Measurements from ENCODE around the gene COL27A1. TPM values are rescaled to one million over a fixed set of nuclear protein-coding genes. Genes with fewer than 3 reads are reported as not detected.

COL27A1 gene
- total RNA-seq, 1 experiment from 2014 or later, result 37.0 TPM

DNA sequence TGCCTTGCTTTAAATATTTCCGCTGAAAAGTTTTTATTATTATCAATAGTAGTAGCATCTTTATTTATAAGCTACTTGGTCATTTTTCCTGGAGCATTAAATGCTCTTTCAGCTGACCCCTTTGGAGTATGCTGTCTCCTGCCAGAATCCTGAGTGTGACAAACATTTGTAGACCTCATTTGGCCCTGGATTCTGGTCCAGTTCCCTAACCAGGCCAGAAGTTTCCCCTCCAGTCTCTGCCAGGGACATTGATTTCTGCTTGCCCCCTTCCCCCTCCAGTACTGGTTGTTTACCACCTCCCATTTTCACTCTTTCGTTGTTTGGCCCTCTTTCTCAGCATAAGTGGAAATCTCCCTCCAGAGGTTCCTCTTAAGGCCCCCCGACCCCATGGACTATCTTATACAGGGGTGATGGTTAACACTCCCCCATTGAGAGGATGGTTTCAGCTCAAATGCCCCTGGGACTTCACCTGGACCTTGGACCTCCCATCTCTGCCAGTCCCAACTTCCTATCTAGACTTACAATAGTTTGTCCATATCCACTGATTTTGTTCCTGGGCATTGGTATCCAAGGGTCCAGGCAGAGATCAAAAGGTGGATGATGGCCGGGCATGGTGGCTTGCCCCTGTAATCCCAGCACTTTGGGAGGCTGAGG, 24.6 kb upstream of the COL27A1 start:
- Histone ChIP-seq H3K36me3 (ENCODE audit: insufficient read depth, low read length, poor library complexity, severe bottlenecking) (no peaks in the 10 kb centered on the region), H3K27ac (ENCODE audit: low read depth, low read length, poor library complexity, severe bottlenecking) (no peak overlapping the region), H3K27me3 (replicated peaks; ENCODE audit: insufficient read depth, low read depth, low read length, poor library complexity) (peaks cover 3% of the 10 kb centered on the region), H3K4me1 (ENCODE audit: insufficient read depth, low read length, poor library complexity, severe bottlenecking) (no peaks in the 10 kb centered on the region), H3K4me3 (ENCODE audit: low read depth, low read length, poor library complexity, severe bottlenecking) (no peak overlapping the region), H3K9me3 (ENCODE audit: low read depth, low read length, poor library complexity, severe bottlenecking) (no peaks in the 10 kb centered on the region)
- DNase-seq (ENCODE audit: low spot score), result no peak
- POLR2A ChIA-PET (ENCODE audit: low non-redundant PET), result no interaction called here
- intact Hi-C loops (cut with micrococcal nuclease; ENCODE audit: unreplicated experiment), result no loop called here
- TF ChIP-seq, protein P1, sequence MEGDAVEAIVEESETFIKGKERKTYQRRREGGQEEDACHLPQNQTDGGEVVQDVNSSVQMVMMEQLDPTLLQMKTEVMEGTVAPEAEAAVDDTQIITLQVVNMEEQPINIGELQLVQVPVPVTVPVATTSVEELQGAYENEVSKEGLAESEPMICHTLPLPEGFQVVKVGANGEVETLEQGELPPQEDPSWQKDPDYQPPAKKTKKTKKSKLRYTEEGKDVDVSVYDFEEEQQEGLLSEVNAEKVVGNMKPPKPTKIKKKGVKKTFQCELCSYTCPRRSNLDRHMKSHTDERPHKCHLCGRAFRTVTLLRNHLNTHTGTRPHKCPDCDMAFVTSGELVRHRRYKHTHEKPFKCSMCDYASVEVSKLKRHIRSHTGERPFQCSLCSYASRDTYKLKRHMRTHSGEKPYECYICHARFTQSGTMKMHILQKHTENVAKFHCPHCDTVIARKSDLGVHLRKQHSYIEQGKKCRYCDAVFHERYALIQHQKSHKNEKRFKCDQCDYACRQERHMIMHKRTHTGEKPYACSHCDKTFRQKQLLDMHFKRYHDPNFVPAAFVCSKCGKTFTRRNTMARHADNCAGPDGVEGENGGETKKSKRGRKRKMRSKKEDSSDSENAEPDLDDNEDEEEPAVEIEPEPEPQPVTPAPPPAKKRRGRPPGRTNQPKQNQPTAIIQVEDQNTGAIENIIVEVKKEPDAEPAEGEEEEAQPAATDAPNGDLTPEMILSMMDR (conservative IDR thresholded peaks at IDR 0.05; ENCODE audit: low read depth, low read length), result no peak
- TF ChIP-seq EZH2 (IDR thresholded peaks at IDR 0.05; ENCODE audit: borderline replicate concordance, low read depth, low read length, poor library complexity, severe bottlenecking), result no peak
- no TSS peak for BruUV-seq (replicated peaks)
- CTCF ChIA-PET, result no interaction called here

DNA sequence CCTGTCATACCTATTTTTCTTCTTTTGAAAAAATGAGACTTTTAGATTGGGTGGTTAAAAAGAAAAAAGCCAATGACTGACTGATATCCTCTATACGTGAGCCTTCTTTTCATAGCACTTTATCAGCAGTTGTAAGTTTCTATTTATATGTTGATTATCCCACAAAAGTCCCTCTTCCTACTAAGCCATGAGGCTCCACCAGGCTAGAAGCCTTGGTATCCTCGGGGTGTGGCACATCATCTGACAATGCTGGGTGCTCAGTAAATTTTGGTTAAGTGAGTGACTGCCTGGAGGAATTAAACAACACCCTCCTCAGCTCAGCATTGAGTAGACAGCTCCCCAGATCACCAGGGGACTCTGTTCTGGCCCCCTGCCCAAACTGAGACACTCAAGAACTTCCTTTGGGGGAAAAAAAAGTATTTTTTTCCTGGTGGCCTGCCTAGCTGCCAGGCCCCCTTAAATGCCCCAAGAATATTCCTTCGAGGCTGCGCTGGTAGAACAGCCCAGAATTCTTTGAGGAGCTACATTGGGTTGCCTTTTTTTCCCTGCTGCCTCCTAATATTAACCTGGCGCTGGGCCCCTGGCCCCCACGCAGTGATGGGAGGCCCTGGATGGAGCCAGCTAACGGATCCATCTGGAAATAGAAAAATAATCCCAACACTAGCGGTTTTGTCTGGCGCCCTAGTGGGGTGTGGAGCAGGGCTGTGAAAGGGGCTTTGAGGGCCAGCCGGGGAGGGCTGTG, 23.4 kb upstream of the COL27A1 start:
- no peak for DNase-seq (ENCODE audit: low spot score)
- Histone ChIP-seq H3K9me3 (ENCODE audit: low read depth, low read length, poor library complexity, severe bottlenecking) (no peaks in the 10 kb centered on the region), H3K4me1 (ENCODE audit: insufficient read depth, low read length, poor library complexity, severe bottlenecking) (no peaks in the 10 kb centered on the region), H3K36me3 (ENCODE audit: insufficient read depth, low read length, poor library complexity, severe bottlenecking) (no peaks in the 10 kb centered on the region), H3K4me3 (ENCODE audit: low read depth, low read length, poor library complexity, severe bottlenecking) (no peak overlapping the region), H3K27ac (ENCODE audit: low read depth, low read length, poor library complexity, severe bottlenecking) (no peak overlapping the region), H3K27me3 (replicated peaks; ENCODE audit: insufficient read depth, low read depth, low read length, poor library complexity) (peaks cover 3% of the 10 kb centered on the region)
- BruUV-seq (replicated peaks), result no TSS peak
- ChIA-PET POLR2A (ENCODE audit: low non-redundant PET) (no interaction called here), CTCF (no interaction called here)
- intact Hi-C loops (cut with micrococcal nuclease; ENCODE audit: unreplicated experiment), result no loop called here
- TF ChIP-seq EZH2 (IDR thresholded peaks at IDR 0.05; ENCODE audit: borderline replicate concordance, low read depth, low read length, poor library complexity, severe bottlenecking), result no peak
- TF ChIP-seq, protein P1 (conservative IDR thresholded peaks at IDR 0.05; ENCODE audit: low read depth, low read length), result no peak

DNA sequence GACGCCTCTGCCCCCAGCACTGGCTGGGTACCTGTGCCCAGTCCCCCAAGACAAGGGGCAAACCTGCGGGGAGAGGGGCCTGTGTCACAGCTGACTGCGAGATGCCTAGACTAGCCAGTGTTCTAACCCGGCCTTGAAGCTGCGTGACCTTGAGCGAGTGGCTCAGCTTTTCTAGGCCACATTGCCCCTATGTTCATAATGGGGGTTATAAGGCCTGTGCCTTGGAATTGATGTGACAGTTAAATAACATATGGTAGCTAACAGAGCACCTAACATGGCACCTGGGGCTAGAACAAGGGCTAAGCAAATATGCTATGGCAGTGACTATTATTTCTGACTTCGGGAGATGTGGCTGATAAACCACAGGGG, 22.8 kb upstream of the COL27A1 start:
- no peak for DNase-seq (ENCODE audit: low spot score)
- H3K4me3 ChIP-seq (ENCODE audit: low read depth, low read length, poor library complexity, severe bottlenecking), result no peak overlapping the region
- POLR2A ChIA-PET (ENCODE audit: low non-redundant PET), result no interaction called here
- no peaks in the 10 kb centered on the region for H3K36me3 ChIP-seq (ENCODE audit: insufficient read depth, low read length, poor library complexity, severe bottlenecking)
- no TSS peak for BruUV-seq (replicated peaks)
- no peaks in the 10 kb centered on the region for H3K4me1 ChIP-seq (ENCODE audit: insufficient read depth, low read length, poor library complexity, severe bottlenecking)
- CTCF ChIA-PET, result no interaction called here
- H3K27me3 ChIP-seq (replicated peaks; ENCODE audit: insufficient read depth, low read depth, low read length, poor library complexity), result peaks cover 3% of the 10 kb centered on the region
- intact Hi-C loops (cut with micrococcal nuclease; ENCODE audit: unreplicated experiment), result no loop called here
- H3K9me3 ChIP-seq (ENCODE audit: low read depth, low read length, poor library complexity, severe bottlenecking), result no peaks in the 10 kb centered on the region
- H3K27ac ChIP-seq (ENCODE audit: low read depth, low read length, poor library complexity, severe bottlenecking), result no peak overlapping the region
- TF ChIP-seq EZH2 (IDR thresholded peaks at IDR 0.05; ENCODE audit: borderline replicate concordance, low read depth, low read length, poor library complexity, severe bottlenecking), result no peak
- TF ChIP-seq, protein P1 (conservative IDR thresholded peaks at IDR 0.05; ENCODE audit: low read depth, low read length), result no peak

Measured in A673 (cell line).